IPS DF 6.9 (cell line): ENCODE results near the gene NOXA1.
A peak's percentile ranks its signal among the peaks of the same experiment; 100 is the strongest.

ENCODE experiments used
- DNase-seq: peaks from one replicate; pipeline ENCODE4 v3.0.0-alpha.2; 2013; ENCODE audit warnings: low read depth, low spot score
- H3K27ac ChIP-seq: one replicate; pipeline ENCODE4 v1.5.1; 2013; ENCODE audit warnings: low read length, control low read depth
- H3K27me3 ChIP-seq: 2 replicates; pipeline ENCODE4 v1.6.1; 2013; ENCODE audit warnings: mild to moderate bottlenecking, low read length; ENCODE audit not compliant: control insufficient read depth, insufficient read depth
- H3K36me3 ChIP-seq: 2 replicates; pipeline ENCODE4 v1.6.1; 2013; ENCODE audit warnings: low read length; ENCODE audit not compliant: control insufficient read depth, insufficient read depth
- H3K4me1 ChIP-seq: 2 replicates; pipeline ENCODE4 v1.6.1; 2013; ENCODE audit warnings: low read length; ENCODE audit not compliant: control insufficient read depth, insufficient read depth
- H3K4me3 ChIP-seq: 2 replicates; pipeline ENCODE4 v1.5.1; 2013; ENCODE audit warnings: mild to moderate bottlenecking, low read length
- H3K9me3 ChIP-seq: 2 replicates; pipeline ENCODE4 v1.6.1; 2013; ENCODE audit warnings: low read length, inconsistent platforms; ENCODE audit not compliant: control insufficient read depth, insufficient read depth
- WGBS: extraction: QIAGEN DNeasy Blood & Tissue Kit; methylation state at CpG from one replicate; pipeline ENCODE4 v1.1.7; 2013; ENCODE audit warnings: mixed read lengths, missing lambda C conversion rate; ENCODE audit not compliant: insufficient read length, insufficient coverage; 5-methylcytosine and 5-hydroxymethylcytosine counted together

NOXA1 gene

DNA sequence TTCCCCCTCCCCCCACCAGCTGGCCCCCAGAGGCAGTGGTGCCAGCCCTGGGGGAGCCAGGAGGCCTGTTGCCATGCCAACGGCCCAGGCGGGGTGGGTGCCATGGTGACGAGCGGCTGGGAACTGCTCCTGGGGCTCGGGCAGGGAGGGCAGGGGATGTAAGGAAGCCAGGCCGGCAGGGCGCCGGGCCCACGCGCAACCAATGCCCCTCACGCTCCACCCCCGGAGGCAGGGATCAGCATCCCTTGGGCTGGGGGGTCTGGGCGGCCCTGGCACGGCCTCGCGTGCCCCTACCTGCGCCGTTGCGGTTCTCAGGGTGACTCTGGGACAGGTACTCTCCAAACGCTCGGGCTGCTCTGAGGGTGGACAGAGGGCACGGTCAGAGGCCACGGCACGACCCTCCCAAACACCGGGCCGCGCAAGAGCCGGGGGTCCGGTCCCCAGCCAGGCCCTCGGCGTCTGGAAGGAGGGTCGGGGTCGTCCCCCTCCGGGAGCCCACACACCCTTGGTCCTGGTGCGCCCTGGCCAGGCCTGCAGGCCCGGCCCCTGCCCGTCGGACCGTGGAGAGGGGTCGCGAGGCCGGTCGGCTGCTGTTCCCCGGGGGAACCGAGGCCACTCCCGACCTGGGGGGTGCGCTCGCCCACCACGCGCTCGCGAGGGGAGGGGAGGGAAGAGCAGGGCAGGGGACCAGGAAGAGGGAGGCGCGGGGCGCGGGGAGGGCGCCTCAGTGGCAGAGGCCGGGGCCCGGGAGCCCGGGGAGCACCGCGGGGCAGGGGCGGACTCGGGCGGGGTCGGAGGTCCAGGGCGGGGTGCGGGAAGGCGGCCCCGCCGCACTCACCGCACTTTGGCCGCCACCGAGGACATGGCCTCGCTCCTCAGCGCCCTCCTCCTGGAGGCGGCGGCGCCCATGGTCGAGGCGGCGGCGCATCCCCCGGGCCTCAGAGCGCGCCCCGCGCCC lies 35.3 kb downstream of the NOXA1 start:
- Histone ChIP-seq H3K36me3 (peaks cover 7% of the 10 kb centered on the region; the same call in 1 of the 2 replicates), H3K27me3 (no peaks in the 10 kb centered on the region), H3K4me1 (peaks cover 13% of the 10 kb centered on the region), H3K4me3 (peak overlapping the region; percentile 46; the same call in 1 of the 2 replicates), H3K27ac (no peak overlapping the region), H3K9me3 (no peaks in the 10 kb centered on the region)
- DNase-seq, result no peak
- WGBS, result no CpG with 5 or more reads among the region's 88 CpGs

DNA sequence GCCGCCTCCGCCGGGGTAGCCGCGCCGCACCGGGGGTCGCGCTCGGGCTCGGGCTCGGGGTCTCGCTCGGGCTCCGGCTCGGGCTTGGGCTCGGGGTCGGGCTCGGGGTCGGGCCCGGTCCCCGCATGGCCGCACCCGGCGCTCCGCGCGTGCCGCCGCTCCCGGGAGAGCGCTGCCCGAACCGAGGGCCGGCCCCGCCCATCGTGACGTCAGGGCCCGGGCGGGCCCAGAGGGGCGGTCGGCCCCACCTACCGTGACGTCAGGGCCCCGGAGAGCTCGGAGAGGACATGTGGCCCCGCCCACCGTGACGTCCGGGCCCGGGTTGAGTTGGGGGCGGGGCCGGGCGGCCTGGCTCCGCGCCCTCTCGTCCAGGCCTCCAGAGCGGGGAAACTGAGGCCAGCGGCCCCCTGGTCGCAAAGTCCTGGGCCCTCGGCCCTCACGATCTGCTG lies 36.0 kb downstream of the NOXA1 start, which contains the start of gene NSMF:
Gene NSMF (minus strand): TSS at position 183 of the 449 bp plus-strand sequence. CDS start 232 bp downstream, outside the sequence.
- no peak for DNase-seq
- H3K4me3 ChIP-seq, result peak within 1 kb of the TSS; percentile 46; the same call in 1 of the 2 replicates
- peaks cover 7% of the 10 kb centered on the region; the same call in 1 of the 2 replicates for H3K36me3 ChIP-seq
- no peaks in the 10 kb centered on the region for H3K9me3 ChIP-seq
- peaks cover 13% of the 10 kb centered on the region for H3K4me1 ChIP-seq
- no peaks in the 10 kb centered on the region for H3K27me3 ChIP-seq
- no CpG with 5 or more reads among the region's 62 CpGs for WGBS
- no peak within 1 kb of the TSS for H3K27ac ChIP-seq

DNA sequence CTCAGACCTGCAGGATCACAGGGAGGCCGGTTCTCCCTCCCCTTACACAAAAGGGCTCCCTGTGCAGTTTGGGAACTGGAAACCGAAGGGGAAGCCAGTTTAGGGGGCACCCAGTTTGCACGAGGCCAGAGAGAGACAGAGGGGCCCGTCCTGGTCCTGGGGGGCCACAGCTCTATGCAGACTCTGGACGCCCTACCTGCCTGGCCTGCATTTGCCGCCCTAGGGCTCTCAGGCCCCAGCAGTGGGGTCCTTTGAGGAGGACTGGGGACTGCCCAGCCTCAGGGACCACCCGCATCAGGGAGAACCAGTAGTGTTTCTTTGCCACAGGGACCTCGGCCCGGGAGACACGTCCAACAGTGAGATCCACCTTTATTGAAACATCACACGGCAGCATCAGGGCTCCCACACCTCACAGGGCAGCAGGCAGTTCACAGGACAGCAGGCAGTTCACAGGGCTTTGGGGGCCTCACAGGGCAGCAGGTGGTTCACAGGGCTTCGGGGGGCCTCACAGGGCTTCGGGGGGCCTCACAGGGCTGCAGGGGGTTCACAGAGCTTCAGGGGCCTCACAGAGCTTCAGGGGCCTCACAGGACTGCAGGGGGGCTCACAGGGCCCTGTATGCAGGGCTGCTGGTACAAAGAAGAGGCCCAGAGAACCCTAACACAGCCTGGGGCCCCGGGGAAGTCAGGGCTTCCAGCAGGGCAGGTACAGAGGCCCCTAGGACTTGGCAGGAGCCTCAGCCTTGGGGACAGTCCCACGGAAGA lies 36.6 kb downstream of the NOXA1 start:
- no peaks in the 10 kb centered on the region for H3K9me3 ChIP-seq
- H3K27me3 ChIP-seq, result no peaks in the 10 kb centered on the region
- no peak overlapping the region for H3K4me3 ChIP-seq
- no CpG with 5 or more reads among the region's 15 CpGs for WGBS
- peaks cover 9% of the 10 kb centered on the region for H3K4me1 ChIP-seq
- peaks cover 7% of the 10 kb centered on the region; the same call in 1 of the 2 replicates for H3K36me3 ChIP-seq
- DNase-seq, result no peak
- H3K27ac ChIP-seq, result no peak overlapping the region

DNA sequence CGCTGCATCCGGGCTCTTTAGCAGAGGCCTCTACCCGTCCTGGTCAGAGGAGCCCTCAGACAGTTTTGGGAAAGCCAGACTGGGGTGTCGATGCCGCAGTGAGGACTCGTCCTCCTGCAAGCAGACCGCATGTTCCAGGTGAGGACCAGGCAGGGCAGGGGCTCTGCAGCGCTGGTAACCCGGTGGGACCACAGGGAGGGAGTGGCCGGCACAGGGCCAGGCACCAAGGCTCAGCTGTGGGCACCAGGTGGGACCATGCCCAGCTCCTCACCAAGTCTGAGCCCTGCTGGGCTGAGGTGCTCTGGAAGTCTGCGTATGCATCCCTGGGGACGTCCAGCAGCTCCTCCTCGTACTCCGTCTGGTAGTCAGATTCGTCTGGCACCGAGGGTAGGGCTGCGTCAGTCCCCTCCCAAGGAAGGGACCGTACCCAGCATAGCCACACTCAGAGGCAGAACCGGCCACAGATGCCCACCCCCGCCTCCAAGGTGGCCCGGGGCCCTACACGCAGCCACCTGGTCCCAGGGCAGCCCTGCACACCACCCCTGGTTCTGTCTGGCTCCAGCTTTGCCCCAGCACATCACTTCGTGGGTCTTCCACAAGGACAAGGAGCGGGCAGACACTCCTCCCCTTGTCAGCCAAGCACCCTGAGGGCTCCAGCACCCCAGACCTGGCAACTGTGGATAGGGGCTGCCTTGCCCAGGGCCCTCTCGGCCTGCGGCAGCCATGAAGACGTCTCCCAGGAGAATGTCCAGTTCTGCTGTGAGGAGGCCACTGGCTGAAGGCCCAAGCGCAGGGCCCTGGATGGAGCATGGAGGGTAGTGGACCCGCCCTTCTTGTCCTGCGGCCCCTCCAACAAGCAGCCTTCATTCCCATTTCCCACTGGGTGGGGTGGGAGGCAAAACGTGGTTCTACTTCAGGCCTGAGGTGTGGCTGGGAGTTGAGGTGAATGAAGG lies 37.4 kb downstream of the NOXA1 start:
- H3K27me3 ChIP-seq, result no peaks in the 10 kb centered on the region
- no peak overlapping the region for H3K4me3 ChIP-seq
- no peaks in the 10 kb centered on the region for H3K9me3 ChIP-seq
- no peak for DNase-seq
- H3K4me1 ChIP-seq, result peaks cover 6% of the 10 kb centered on the region; the same call in 1 of the 2 replicates
- WGBS, result no CpG with 5 or more reads among the region's 31 CpGs
- no peak overlapping the region for H3K27ac ChIP-seq
- H3K36me3 ChIP-seq, result peaks cover 6% of the 10 kb centered on the region; the same call in 1 of the 2 replicates

DNA sequence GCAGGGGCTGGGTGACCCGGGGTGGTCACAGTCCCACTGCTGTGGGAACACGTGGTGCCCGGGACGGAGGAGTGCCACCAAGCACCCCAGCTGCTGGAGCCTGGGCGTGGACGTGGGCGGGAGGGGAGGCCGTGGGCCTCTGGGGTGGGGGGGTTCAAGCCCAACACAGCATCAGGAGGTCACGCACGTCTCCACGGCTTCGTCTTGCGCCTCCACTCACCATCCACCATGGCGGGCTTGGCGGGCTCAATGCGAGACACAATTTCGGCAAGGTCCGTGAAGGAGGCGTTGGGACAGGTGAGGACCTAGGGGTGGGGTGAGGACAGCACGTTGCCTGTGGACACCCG lies 38.1 kb downstream of the NOXA1 start:
- DNase-seq, result no peak
- Histone ChIP-seq H3K27me3 (no peaks in the 10 kb centered on the region), H3K9me3 (no peaks in the 10 kb centered on the region), H3K4me1 (peaks cover 6% of the 10 kb centered on the region; the same call in 1 of the 2 replicates), H3K27ac (no peak overlapping the region), H3K4me3 (no peak overlapping the region), H3K36me3 (peaks cover 6% of the 10 kb centered on the region; the same call in 1 of the 2 replicates)
- no CpG with 5 or more reads among the region's 21 CpGs for WGBS

DNA sequence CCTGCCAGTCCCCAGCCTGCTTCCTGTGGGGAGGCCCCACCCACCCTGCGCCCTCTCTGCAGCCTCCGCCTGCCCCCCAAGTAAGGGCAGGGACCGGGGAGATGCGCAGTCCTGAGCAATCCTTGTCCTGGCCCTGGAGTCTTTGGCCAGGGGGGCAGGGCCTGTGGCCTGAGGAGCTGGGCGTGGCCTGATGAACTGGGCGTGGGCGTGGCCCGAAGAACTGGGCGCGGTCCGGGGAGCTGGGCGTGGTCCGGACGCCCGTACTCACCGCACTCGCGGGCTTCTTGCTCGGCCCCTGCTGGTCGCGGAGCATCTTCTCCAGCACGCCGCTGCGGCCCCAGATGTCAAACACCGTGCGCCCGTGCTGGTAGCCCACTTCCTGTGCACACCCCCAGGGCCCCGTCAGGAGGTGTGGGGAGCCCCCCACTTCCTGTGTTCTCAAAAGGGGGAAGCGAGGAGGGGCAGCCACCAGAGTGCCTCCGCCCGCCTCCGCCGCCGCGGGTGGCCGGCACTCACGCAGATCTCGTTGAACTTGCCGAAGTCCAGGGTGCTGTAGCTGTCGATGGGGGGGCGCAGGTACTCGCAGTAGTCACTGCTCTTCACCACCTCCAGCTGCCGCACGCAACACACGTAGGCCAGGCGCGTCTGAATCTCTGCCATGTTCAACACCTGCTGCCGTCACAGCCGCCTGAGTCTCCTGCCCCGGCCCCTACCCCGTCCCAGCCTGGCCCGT lies 38.6 kb downstream of the NOXA1 start:
- Histone ChIP-seq H3K4me1 (peaks cover 6% of the 10 kb centered on the region; the same call in 1 of the 2 replicates), H3K4me3 (no peak overlapping the region), H3K27me3 (no peaks in the 10 kb centered on the region), H3K36me3 (peaks cover 6% of the 10 kb centered on the region; the same call in 1 of the 2 replicates), H3K27ac (no peak overlapping the region), H3K9me3 (no peaks in the 10 kb centered on the region)
- DNase-seq, result no peak
- WGBS, result no CpG with 5 or more reads among the region's 52 CpGs

DNA sequence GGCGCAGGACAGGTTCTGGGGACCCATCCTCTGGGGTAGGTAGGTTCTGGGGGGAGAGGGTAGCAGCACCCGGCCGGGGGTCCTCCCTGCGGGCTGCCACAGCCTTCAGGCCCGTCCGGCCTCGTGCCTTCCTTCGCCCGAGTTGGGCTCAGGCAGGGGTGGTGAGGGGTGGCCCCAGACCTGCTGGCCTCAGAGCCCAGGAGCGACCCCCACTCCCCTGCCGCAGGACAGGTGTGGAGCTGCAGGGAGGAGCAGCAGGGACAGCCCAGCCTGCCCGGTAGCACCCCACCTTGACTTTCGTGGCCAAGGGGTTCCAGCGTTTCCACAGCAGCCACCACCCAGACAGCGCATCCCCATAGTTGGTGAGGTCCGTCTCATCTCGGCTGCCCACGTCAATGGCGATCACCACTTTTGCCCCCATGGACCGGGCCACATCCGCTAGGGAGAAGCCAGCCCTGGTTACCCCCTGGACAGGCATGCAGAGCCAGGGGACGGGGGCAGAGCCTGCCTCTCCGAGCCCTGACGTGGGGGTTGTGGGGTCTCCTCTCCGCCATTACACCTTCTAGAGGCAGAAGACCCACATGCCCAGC lies 39.3 kb downstream of the NOXA1 start:
- no peaks in the 10 kb centered on the region for H3K9me3 ChIP-seq
- no CpG with 5 or more reads among the region's 25 CpGs for WGBS
- H3K27ac ChIP-seq, result no peak overlapping the region
- H3K4me1 ChIP-seq, result peaks cover 6% of the 10 kb centered on the region; the same call in 1 of the 2 replicates
- H3K4me3 ChIP-seq, result no peak overlapping the region
- peaks cover 2% of the 10 kb centered on the region; the same call in 1 of the 2 replicates for H3K36me3 ChIP-seq
- no peaks in the 10 kb centered on the region for H3K27me3 ChIP-seq
- DNase-seq, result no peak

DNA sequence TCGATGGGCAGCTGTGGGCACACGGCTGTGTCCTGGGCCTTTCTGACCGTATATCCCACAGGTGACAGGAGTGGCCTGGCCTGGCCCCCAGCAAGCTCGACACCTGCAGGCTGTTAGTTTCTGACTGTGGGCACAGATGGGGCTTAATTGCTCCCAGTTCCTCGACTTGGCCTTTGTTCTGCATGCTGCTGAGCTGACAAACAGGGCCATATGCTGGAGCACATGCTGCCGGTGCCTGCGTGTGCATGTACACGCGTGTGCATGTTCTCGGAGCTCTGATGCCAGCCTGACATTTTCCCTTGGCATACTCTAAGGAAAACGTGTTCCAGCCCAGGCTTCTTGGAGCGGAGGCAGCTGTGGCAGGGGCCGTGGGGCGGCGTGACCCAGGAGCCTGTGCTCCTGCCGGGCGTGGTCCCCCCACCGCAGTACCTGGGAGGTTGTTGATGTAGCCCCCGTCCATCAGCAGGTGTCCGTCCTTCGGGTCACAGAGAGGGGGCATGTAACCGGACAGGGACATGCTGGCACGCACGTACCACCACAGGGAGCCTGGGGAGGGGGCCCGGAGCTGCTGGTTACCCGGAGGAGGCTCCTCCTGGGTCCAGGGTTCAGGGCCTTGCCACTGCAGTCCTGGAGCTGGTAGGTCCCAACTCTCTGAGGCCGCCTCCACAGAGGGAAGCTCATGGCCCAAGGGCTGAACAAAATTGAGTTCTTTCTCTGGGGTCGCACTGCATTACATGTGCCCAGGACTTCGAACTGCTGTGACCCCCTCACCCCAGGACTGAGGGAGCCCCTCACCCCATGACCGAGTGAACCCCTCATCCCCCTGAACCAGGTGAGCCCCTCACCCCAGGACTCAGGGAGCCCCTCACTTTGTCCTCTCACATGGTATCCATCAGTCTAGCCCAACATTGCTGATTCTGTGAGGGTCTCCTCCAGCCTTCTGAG lies 40.1 kb downstream of the NOXA1 start:
- no CpG with 5 or more reads among the region's 30 CpGs for WGBS
- peaks cover 2% of the 10 kb centered on the region; the same call in 1 of the 2 replicates for H3K36me3 ChIP-seq
- DNase-seq, result no peak
- H3K4me3 ChIP-seq, result no peak overlapping the region
- no peaks in the 10 kb centered on the region for H3K9me3 ChIP-seq
- H3K27ac ChIP-seq, result no peak overlapping the region
- H3K4me1 ChIP-seq, result 0 out of 2 replicates have a peak, but pooled peaks cover 2% of the 10 kb centered on the region
- no peaks in the 10 kb centered on the region for H3K27me3 ChIP-seq
